GM19239 (cell line): ENCODE data around the gene HSPA1B.
"Not testable (repeated sequence)": the region's sequence is repeated elsewhere in the genome, so short reads cannot be mapped to it uniquely, and the experiment has no call there.

ENCODE experiments used
- DNase-seq: peaks from one replicate; pipeline ENCODE4 v3.0.0; 2011; ENCODE audit warnings: low spot score; ENCODE audit not compliant: insufficient read length
- FAIRE-seq: peaks from 2 replicates; lab custom pipeline; 2011; peaks lifted over from hg19 to GRCh38; lab: Jason Lieb, UNC

Gene HSPA1B

DNA sequence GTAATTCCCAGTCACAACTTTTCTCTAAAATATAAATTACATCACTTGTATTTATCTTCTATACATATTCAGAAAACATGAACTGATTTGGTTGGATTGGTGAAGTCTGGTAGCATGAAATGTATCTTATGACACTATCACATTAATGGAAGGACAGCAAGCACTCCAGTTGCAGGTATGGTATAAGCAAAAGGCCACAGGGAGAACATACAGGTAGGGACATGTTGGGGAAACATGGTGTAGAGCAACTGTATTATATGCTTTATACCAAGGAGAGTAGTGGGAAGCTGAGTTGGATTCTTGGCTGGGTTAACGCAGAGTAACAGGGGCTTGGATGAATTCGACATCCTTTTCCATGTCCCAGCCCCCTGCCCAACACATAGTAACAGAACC, 30.5 kb upstream of the HSPA1B start:
- no peak for FAIRE-seq
- no peak for DNase-seq

DNA sequence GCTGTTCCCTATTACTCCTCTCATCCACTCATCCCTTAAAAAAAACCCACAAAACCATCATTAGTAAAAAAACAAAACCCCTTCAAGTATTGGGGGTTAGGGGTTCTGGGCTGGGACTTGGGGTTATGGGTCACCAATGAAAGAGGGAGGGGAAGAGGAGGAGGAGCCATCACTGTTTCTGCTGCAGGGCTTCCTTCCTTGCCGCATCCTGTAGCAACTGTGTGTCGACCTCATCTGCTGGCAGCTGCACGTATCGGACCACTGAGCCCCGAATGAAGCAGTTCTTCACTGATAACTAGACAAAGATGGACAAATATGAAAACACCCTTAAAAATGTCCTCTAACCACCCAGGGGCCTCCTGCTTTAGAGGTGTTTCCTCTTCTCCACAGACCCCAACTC, 29.9 kb upstream of the HSPA1B start:
- FAIRE-seq, result peak; percentile 4
- DNase-seq, result no peak

DNA sequence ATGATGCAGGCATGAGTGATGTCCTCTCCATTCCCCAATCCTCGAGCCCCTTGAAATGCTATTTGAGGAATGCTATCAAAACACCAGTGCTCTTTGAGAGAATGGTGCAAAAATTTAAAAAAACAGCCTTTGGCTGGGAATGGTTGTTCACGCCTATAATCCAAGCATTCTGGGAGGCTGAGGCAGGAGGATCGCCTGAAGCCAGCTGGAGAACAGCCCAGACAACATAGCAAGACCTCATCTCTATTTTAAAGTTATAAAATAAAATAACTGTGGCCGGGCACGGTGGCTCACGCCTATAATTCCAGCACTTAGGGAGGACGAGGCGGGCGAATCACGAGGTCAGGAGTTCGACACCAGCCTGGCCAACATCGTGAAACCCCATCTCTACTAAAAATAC, 27.8 kb upstream of the HSPA1B start:
- no peak for DNase-seq
- no peak for FAIRE-seq

- not testable (repeated sequence) for FAIRE-seq, DNase-seq
These were observed 26.3 kb upstream of the HSPA1B start for GRCh38 chr6:31801031-31801927.

DNA sequence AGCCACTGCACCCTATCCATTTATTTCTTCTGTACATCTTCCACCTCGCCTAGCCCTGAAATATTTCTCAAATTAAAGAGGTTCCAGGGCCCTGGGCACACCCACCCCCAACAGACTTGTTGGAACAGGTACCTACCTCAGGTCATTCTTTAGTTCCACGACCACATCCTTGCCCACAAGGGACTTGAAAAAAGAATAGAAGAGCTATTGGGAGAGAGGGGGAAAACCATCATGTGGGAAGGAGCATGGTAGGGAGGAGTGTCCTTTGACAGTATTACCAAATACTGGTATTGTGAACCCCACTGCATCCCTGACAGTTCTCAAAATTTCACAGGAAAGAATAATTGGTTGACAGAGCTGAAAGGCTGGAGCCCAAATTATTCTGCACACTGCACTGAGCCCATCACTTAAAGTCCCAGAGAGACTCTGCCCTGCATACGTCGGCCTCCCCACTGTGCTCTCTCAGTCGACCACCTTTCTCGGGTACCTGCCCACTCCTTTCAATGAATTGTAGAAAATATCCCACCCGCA, 21.5 kb upstream of the HSPA1B start:
- DNase-seq (no peak), FAIRE-seq (no peak)

DNA sequence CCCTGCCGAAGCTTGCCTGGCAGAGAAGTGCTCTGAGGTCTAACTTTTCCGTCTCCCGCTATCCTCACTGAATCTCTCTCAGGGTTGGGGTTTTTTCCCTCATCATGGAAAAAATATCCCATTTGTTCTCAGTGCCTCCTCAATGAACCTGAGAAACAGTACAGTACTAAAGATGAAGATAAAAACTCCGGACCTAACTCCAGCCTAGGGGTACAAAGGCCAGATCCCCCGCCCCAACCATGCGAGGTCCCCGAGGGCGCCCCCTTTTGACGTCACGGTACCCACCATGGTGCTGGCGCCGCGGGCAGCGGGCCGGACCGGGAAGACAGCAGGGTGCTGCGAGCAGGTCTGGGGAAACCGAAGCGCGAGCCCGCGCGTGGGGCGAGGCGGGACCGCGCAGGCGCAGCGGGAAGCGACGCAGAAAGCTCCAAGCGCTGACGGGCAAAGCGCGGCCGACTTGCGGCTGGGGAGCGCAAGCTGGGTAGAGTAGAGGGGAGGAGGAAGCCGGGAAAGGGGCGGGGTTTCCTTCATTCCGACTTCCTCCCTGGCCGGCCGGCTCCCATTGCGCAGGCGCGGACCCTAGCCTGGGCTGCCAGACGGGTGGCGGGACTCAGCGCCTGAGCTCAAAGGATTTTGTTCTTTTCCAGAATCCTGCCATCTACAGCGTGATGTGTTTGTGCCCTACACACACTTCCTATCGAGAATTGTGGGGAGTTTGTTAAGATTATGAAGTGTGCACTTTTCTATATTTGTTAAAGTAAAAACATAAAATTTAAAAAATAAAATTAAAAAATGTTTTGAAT, 20.9 kb upstream of the HSPA1B start, which contains the start of gene LSM2:
TSS of gene LSM2 (minus strand) at position 497 of the 803 bp plus-strand sequence. CDS start at position 288, 209 bp downstream.
- DNase-seq (peak; percentile 97), FAIRE-seq (peak; percentile 95)

DNA sequence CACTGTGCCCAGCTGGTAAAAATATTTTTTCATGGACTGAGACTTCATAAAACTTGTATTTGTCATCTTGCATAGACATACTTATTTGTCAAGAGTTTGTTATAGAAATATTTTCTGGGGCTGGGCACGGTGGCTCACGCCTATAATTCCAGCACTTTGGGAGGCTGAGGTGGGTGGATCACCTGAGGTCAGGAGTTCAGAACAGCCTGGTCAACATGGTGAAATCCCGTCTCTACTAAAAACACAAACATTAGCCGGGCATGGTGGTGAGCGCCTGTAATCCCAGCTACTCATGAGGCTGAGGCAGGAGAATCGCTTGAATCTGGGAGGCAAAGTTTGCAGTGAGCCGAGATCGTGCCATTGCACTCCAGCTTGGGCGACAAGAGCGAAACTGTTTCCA, 18.9 kb upstream of the HSPA1B start:
- FAIRE-seq, DNase-seq: not testable (repeated sequence)

DNA sequence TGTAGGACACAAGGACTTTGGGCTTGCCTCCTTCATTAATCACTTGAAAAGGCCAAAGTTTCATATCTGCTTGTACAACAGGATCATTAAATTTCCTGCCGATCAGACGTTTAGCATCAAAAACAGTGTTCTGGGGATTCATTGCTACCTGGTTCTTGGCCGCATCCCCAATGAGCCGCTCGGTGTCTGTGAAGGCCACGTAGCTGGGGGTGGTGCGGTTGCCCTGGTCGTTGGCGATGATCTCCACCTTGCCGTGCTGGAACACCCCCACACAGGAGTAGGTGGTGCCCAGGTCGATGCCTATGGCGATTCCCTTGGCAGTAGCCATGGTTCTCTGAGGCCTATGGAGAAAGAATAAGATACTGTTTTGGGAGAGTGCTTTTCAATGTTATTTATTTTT, 15.9 kb upstream of the HSPA1B start:
- no peak for FAIRE-seq
- DNase-seq, result no peak

DNA sequence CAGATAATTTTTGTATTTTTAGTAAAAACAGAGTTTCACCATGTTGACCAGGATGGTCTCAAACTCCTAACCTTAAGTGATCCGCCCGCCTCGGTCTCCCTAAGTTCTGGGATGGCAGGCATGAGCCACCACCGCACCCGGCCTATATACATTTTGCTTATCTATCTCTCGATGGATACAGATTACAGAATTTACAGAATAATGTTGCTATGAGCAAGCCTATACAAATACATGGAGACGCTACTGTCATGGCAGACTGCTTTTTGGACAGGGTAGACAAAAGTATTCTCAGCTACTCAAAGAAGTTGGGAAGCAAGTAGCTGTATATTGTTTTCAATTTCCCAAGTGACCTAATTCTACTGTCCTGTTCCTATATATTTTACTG, 14.1 kb upstream of the HSPA1B start:
- FAIRE-seq (no peak), DNase-seq (no peak)

GRCh38 chr6:31814677-31815024, 12.9 kb upstream of the HSPA1B start:
- peak; percentile 57 for FAIRE-seq

DNA sequence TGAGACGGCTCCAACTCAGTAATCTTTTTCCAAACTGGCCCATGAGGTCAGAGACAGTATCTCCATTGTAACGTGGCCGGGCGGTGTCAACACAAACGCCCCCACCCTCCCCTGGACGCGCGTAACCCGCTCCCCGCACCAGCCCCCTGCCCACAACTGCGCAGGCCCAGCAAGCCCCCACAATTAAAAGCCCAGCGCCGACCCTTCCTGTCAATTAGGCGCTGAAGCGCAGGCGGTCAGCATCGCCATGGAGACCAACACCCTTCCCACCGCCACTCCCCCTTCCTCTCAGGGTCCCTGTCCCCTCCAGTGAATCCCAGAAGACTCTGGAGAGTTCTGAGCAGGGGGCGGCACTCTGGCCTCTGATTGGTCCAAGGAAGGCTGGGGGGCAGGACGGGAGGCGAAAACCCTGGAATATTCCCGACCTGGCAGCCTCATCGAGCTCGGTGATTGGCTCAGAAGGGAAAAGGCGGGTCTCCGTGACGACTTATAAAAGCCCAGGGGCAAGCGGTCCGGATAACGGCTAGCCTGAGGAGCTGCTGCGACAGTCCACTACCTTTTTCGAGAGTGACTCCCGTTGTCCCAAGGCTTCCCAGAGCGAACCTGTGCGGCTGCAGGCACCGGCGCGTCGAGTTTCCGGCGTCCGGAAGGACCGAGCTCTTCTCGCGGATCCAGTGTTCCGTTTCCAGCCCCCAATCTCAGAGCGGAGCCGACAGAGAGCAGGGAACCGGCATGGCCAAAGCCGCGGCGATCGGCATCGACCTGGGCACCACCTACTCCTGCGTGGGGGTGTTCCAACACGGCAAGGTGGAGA, 12.3 kb upstream of the HSPA1B start, which contains the start of the genes HSPA1A and HSPA1L:
TSS of gene HSPA1A (plus strand) at position 519 of the 814 bp plus-strand sequence. CDS start at position 733, 214 bp downstream.
TSS of gene HSPA1L (minus strand) at position 259 of the 814 bp plus-strand sequence. CDS start 3,311 bp downstream, outside the sequence.
- FAIRE-seq (peak; percentile 55), DNase-seq (no peak)

More at GRCh38 chr6:31814677-31815024, 12.9 kb upstream of the HSPA1B start:
- no peak for DNase-seq

DNA sequence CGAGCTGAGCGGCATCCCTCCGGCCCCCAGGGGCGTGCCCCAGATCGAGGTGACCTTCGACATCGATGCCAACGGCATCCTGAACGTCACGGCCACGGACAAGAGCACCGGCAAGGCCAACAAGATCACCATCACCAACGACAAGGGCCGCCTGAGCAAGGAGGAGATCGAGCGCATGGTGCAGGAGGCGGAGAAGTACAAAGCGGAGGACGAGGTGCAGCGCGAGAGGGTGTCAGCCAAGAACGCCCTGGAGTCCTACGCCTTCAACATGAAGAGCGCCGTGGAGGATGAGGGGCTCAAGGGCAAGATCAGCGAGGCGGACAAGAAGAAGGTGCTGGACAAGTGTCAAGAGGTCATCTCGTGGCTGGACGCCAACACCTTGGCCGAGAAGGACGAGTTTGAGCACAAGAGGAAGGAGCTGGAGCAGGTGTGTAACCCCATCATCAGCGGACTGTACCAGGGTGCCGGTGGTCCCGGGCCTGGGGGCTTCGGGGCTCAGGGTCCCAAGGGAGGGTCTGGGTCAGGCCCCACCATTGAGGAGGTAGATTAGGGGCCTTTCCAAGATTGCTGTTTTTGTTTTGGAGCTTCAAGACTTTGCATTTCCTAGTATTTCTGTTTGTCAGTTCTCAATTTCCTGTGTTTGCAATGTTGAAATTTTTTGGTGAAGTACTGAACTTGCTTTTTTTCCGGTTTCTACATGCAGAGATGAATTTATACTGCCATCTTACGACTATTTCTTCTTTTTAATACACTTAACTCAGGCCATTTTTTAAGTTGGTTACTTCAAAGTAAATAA, 10.2 kb upstream of the HSPA1B start:
- DNase-seq, result not testable (repeated sequence)
- FAIRE-seq, result peak; percentile 81

DNA sequence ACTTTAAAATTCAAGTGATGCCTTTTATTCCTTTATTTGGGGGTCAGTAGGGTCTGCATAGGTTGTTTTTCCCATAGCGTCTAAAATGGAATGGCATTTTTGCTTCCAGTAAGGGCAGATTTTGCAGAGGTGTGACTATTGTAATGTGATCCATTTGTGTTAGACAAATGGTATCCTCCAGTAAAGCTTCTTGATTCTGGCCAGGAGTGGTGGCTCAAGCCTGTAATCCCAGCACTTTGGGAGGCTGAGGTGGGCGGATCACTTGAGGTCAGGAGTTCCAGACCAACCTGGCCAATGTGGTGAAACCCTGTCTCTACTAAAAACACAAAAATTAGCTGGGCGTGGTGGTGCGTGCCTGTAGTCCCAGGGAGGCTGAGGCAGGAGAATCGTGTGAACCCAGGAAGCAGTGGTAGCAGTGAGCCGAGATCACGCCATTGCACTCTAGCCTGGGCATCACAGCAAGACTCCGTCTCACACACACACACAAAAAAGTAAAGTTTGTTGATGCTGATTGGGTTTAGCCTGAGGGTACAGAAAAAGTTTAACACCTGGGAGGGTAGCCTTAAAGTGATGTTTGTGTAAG, 9.5 kb upstream of the HSPA1B start:
- not testable (repeated sequence) for DNase-seq, FAIRE-seq

DNA sequence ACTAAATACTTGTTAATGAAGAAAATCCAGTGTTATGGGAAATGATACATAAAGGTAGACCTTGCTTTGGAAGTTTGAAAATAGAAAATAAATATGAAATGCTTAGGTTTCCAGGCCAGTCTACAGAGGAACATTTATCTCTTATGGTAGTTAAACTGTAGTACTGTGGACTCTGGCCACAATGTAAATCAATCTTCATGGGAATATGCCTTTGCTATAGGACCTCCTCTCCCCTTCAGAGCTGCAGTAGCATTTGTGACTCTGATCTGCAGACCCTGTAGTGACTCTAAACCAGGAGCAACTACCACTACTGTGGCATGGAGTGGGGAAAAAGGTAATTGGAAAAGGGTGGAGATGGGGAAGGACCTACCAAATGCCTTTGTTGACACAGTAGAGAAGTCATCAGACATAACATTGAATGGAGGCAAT, 7.7 kb upstream of the HSPA1B start:
- DNase-seq (no peak), FAIRE-seq (no peak)

DNA sequence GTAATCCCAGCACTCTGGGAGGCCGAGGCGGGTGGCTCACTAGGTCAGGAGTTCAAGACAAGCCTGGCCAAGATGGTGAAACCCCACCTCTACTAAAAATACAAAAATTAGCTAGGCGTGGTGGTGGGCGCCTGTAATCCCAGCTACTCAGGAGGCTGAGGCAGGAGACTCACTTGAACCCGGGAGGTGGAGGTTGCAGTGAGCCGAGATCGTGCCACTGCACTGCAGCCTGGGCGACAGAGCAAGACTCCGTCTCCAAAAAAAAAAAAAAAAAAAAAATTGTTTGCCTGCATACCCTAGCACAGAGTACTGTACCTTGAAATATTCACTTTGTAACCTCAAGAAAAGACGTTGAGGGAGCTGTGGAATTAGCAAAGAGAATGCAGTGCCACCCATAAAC, 7.1 kb upstream of the HSPA1B start:
- not testable (repeated sequence) for FAIRE-seq, DNase-seq

DNA sequence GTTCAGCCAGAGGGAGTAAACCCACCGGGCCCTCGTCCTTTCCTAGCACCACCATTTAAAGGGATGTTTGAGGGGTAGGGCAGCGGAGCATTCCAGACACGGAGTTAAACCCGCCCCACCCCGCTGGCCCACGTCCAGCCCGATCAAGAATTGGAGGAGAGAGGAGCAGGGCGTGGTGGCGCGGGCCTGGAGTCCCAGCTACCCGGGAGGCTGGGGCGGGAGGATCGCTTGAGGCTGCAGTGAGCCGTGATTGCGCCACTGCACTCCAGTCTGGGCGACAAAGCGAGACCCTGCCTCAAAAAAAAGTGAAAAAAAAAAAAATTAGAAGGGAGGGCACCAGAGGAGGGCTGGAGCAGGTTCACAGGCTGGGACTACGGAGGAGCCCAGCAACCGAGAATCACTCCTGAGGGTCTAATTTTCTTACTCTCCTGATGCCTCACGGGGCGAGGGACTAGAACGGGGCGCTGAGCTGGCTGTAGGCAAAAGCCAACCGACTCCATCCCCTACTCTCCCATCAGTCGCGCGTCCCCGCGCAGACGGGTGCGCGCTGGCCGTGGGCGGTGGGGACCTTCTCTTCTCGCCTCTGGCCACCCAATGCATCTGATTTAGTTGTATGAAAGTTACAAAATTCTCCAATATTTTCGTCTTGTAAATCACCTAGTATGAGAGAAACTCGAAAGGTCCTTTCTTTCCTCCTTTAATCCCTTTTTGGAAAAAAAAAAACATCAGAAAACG, 6.1 kb upstream of the HSPA1B start:
- no peak for DNase-seq
- FAIRE-seq, result peak; percentile 33

- DNase-seq (no peak), FAIRE-seq (peak; percentile 39)
These were observed 5.3 kb upstream of the HSPA1B start for GRCh38 chr6:31822036-31822821.
